Diencephalon (tissue), 1 donor: ENCODE data around the gene SLC6A5. TPM values are rescaled to one million over a fixed set of nuclear protein-coding genes. Genes with fewer than 3 reads are reported as not detected.

Experiments
- total RNA-seq: library from RNA; depleted of rRNA; stranded (reverse); fragments of >200 nt; gene quantifications from one replicate; pipeline ENCODE4 v1.2.3, GENCODE V29; 2014

The SLC6A5 gene
- 0.23 TPM for total RNA-seq

DNA sequence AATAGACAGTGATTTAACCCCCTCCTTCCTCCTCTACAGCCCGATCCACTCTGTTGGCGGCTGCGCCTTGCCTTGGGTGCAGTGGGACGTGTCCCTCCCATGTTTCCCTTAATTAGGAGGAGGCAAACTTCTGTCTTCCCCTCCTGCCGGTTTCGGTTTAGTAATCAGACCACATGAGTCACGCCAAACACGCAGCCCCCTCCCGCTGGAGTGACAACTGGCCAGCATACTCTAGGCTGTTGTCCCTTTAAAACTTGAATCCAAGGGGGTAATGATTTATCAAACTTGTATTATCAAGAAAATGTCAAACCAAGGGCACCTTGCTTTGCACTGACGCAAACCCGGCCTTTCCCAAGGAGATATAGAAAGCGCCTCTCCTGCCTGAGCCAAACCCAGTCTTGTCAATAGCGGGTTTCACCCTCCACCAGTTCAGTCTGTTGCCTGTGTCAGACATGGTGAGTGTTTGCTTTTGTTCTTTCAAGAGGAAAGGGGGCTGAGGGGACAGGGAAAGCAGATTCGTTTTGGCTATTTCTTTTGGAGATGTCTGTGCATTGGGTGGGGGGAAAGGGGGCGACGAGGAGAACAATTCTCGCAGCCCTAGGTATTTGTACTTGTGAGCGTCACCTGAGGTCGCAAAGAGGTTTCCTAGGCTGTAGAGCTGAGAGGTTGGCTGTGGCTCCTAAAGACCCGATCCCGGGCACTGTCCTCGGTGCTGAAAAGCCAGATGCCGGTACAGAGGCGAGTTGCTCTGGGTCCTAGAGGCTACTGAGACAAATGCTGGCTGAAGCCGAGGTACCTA is at the start of gene SLC6A5:
TSS of gene SLC6A5 (plus strand) at position 388 of the 799 bp plus-strand sequence. CDS start at position 453, 65 bp downstream.

GRCh38 chr11:20668844-20669819 is 69.7 kb downstream of the SLC6A5 start, which contains the start of gene NELL1:
Gene NELL1 (plus strand): TSS chr11:20669586.

Other genes with a start within 250 kb of the SLC6A5 start
- 5.1 TPM for gene HTATIP2, start 235.9 kb upstream of the SLC6A5 start, total RNA-seq
- 21.7 TPM for gene PRMT3, start 211.9 kb upstream of the SLC6A5 start, total RNA-seq
- gene NELL1, start 70.0 kb downstream of the SLC6A5 start, total RNA-seq: 77.5 TPM